ENCODE data around the gene PICALM. TPM values are rescaled to one million over a fixed set of nuclear protein-coding genes. Genes with fewer than 3 reads are reported as not detected.
"Not testable (repeated sequence)": the region's sequence is repeated elsewhere in the genome, so short reads cannot be mapped to it uniquely, and the experiment has no call there.

PICALM gene
- total RNA-seq, 1 donor, result 313 TPM

GRCh38 chr11:85960678-85961077 lies 108.2 kb downstream of the PICALM start:
- H3K79me2 ChIP-seq (ENCODE audit: insufficient read depth, low read length), result peaks cover 58% of the 10 kb centered on the region
- peaks cover 31% of the 10 kb centered on the region for H4K20me1 ChIP-seq (ENCODE audit: insufficient read depth, low read length)
- no peak overlapping the region for H3K4me2 ChIP-seq (ENCODE audit: insufficient read depth, low read length)
- peaks cover 74% of the 10 kb centered on the region for H3K36me3 ChIP-seq (ENCODE audit: insufficient read depth, low read length)
- H3K4me1 ChIP-seq (ENCODE audit: insufficient read depth, low read length), result peaks cover 22% of the 10 kb centered on the region
- no peaks in the 10 kb centered on the region for H3K27me3 ChIP-seq (ENCODE audit: insufficient read depth, low read length)
- no peak for DNase-seq (ENCODE audit: insufficient read length, low spot score, missing footprints)
- no peak overlapping the region for H3K4me3 ChIP-seq (ENCODE audit: insufficient read depth, low read length)
- no peak overlapping the region for H2AFZ ChIP-seq (ENCODE audit: low read length)
- H3K9me3 ChIP-seq (ENCODE audit: low read depth, low read length), result no peaks in the 10 kb centered on the region
- TF ChIP-seq CTCF (IDR thresholded peaks at IDR 0.05; ENCODE audit: extremely low read depth, low read depth, low read length), result no peak
- no peak overlapping the region for H3K27ac ChIP-seq (ENCODE audit: low read depth, low read length)

- DNase-seq (ENCODE audit: insufficient read length, low spot score, missing footprints), result no peak
- no peak overlapping the region for H3K4me3 ChIP-seq (ENCODE audit: insufficient read depth, low read length)
- no peaks in the 10 kb centered on the region for H3K27me3 ChIP-seq (ENCODE audit: insufficient read depth, low read length)
- H4K20me1 ChIP-seq (ENCODE audit: insufficient read depth, low read length), result peaks cover 11% of the 10 kb centered on the region
- H3K79me2 ChIP-seq (ENCODE audit: insufficient read depth, low read length), result peaks cover 14% of the 10 kb centered on the region
- no peak for TF ChIP-seq CTCF (IDR thresholded peaks at IDR 0.05; ENCODE audit: extremely low read depth, low read depth, low read length)
- peaks cover 14% of the 10 kb centered on the region for H3K4me1 ChIP-seq (ENCODE audit: insufficient read depth, low read length)
- H3K9me3 ChIP-seq (ENCODE audit: low read depth, low read length), result no peaks in the 10 kb centered on the region
- H2AFZ ChIP-seq (ENCODE audit: low read length), result no peak overlapping the region
- peak overlapping the region; percentile 6 for H3K27ac ChIP-seq (ENCODE audit: low read depth, low read length)
- no peak overlapping the region for H3K4me2 ChIP-seq (ENCODE audit: insufficient read depth, low read length)
- H3K36me3 ChIP-seq (ENCODE audit: insufficient read depth, low read length), result peaks cover 51% of the 10 kb centered on the region
These were observed 113.4 kb downstream of the PICALM start for GRCh38 chr11:85955531-85955930.

GRCh38 chr11:85953491-85954143 lies 115.3 kb downstream of the PICALM start:
- Histone ChIP-seq H2AFZ (ENCODE audit: low read length) (no peak overlapping the region), H3K4me3 (ENCODE audit: insufficient read depth, low read length) (no peak overlapping the region), H3K4me2 (ENCODE audit: insufficient read depth, low read length) (no peak overlapping the region), H4K20me1 (ENCODE audit: insufficient read depth, low read length) (peaks cover 11% of the 10 kb centered on the region), H3K9me3 (ENCODE audit: low read depth, low read length) (no peaks in the 10 kb centered on the region), H3K27me3 (ENCODE audit: insufficient read depth, low read length) (no peaks in the 10 kb centered on the region), H3K79me2 (ENCODE audit: insufficient read depth, low read length) (peaks cover 5% of the 10 kb centered on the region), H3K36me3 (ENCODE audit: insufficient read depth, low read length) (peaks cover 40% of the 10 kb centered on the region), H3K4me1 (ENCODE audit: insufficient read depth, low read length) (peaks cover 21% of the 10 kb centered on the region), H3K27ac (ENCODE audit: low read depth, low read length) (no peak overlapping the region)
- no peak for TF ChIP-seq CTCF (IDR thresholded peaks at IDR 0.05; ENCODE audit: extremely low read depth, low read depth, low read length)
- no peak for DNase-seq (ENCODE audit: insufficient read length, low spot score, missing footprints)

GRCh38 chr11:85952108-85952485 lies 116.8 kb downstream of the PICALM start:
- not testable (repeated sequence) for H3K79me2 ChIP-seq (ENCODE audit: insufficient read depth, low read length); H3K4me2 ChIP-seq (ENCODE audit: insufficient read depth, low read length); H3K9me3 ChIP-seq (ENCODE audit: low read depth, low read length); H3K27ac ChIP-seq (ENCODE audit: low read depth, low read length); H4K20me1 ChIP-seq (ENCODE audit: insufficient read depth, low read length); DNase-seq (ENCODE audit: insufficient read length, low spot score, missing footprints); H3K27me3 ChIP-seq (ENCODE audit: insufficient read depth, low read length); H2AFZ ChIP-seq (ENCODE audit: low read length); H3K4me3 ChIP-seq (ENCODE audit: insufficient read depth, low read length)
- Histone ChIP-seq H3K36me3 (ENCODE audit: insufficient read depth, low read length) (peaks cover 27% of the 10 kb centered on the region), H3K4me1 (ENCODE audit: insufficient read depth, low read length) (peaks cover 35% of the 10 kb centered on the region)

All from osteoblast (primary cell).